Neural progenitor cell (in vitro differentiated cells): ENCODE results near the gene NAA16.

ENCODE experiments used
- CTCF ChIP-seq: fragments of 200-600 bp; sonication (generic); IDR thresholded peaks from 2 replicates; pipeline ENCODE4 v1.5.1; 2017; ENCODE audit warnings: antibody characterized with exemption, mild to moderate bottlenecking
- EZH2 ChIP-seq: fragments of 200-600 bp; sonication (generic); IDR thresholded peaks from 2 replicates; pipeline ENCODE4 v1.6.1; 2017; ENCODE audit warnings: antibody characterized with exemption, mild to moderate bottlenecking, moderate library complexity

DNA sequence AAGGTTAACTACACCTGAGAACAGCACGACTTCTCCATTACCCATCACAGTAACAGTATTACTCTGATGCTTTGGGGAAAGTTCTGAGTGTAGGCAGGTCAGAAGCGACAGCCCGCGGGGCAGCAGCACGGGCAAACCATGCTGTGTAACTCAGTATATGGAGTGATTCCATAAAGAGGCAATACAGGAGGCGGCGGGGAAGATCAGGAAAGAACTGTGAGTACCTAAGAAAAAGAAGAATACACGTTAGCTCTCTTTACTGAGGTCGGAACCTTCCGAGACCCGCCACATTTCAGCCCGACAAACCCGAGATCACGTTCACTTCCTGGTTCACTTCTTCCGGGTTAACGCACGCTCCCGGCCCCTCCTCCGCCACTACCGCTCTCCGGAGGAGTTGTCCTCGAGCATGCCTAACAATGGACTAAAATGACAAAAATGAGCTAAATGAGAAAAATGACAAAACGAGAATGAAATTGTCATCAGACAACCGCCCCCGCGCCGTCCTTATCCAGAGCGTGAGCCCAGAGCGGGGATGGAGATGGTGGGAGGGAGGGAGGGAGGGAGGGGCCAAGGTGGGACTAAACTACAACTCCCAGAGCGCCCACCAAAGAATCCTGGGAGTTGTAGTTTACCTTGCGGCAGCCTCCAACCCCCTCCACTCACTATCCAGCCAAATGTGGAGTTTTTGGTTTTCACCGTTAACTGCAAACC is 47.7 kb upstream of the NAA16 start, which contains the start of gene MTRF1:
- no peak for TF ChIP-seq CTCF
- TF ChIP-seq EZH2 = no peak
